Limb (tissue), 2 donors: ENCODE data around the gene ITSN1.
A peak's percentile ranks its signal among the peaks of the same experiment; 100 is the strongest.
"Not testable (repeated sequence)": the region's sequence is repeated elsewhere in the genome, so short reads cannot be mapped to it uniquely, and the experiment has no call there.

ENCODE experiments used
- DNase-seq, 2 donors: peaks; one replicate each; pipeline ENCODE4 v3.0.0-alpha.2; 2016; ENCODE audit errors: extremely low spot score in 2 of 2

The ITSN1 gene

DNA sequence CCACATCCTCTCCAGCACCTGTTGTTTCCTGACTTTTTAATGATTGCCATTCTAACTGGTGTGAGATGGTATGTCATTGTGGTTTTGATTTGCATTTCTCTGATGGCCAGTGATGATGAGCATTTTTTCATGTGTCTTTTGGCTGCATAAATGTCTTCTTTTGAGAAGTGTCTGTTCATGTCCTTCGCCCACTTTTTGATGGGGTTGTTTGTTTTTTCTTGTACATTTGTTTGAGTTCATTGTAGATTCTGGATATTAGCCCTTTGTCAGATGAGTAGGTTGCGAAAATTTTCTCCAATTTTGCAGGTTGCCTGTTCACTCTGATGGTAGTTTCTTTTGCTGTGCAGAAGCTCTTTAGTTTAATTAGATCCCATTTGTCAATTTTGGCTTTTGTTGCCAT, 283.9 kb downstream of the ITSN1 start:
- not testable (repeated sequence) for DNase-seq

DNA sequence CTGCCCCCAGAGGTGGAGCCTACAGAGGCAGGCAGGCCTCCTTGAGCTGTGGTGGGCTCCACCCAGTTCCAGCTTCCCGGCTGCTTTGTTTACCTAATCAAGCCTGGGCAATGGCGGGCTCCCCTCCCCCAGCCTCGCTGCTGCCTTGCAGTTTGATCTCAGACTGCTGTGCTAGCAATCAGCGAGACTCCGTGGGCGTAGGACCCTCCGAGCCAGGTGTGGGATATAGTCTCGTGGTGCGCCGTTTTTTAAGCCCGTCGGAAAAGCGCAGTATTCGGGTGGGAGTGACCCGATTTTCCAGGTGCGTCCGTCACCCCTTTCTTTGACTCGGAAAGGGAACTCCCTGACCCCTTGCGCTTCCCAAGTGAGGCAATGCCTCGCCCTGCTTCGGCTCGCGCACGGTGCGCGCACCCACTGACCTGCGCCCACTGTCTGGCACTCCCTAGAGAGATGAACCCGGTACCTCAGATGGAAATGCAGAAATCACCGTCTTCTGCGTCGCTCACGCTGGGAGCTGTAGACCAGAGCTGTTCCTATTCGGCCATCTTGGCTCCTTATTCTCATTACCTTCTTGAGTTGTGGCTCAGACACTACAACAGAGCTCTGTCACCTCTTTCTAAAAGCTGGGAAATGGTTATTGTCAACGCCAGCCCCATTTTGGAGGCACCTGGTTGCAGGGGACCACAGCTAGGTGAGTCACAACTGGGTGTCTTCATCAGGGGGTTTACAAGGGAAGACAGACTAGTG, 288.9 kb downstream of the ITSN1 start:
- not testable (repeated sequence) for DNase-seq

DNA sequence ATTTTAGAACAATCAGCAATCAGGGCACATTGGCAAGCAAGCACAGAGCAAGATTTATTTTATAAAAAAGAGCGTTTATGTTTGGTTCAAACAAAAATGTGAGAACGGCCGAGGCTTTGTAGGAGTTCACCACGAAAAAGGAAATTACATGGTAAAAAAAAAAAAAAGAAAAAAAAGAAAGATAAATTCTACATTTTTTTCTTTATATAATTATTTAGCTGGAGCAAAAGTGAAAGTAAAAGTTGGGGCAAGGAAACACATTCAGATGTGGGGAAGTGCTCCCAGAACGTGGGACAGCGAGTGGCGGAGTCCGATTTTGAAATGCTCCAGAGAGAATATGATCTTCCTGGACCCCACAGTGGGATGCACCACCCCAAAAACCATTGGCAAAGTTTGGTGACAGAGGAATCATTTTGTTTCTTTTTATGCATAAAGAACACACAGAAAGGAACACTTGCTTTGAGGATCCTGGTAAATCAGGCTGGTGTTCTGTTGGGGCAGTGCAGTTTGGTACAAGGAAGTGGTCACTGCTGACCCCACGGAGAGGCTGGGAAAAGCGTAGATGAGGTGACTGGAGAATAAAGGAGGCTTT, 289.6 kb downstream of the ITSN1 start:
- DNase-seq: no peak

DNA sequence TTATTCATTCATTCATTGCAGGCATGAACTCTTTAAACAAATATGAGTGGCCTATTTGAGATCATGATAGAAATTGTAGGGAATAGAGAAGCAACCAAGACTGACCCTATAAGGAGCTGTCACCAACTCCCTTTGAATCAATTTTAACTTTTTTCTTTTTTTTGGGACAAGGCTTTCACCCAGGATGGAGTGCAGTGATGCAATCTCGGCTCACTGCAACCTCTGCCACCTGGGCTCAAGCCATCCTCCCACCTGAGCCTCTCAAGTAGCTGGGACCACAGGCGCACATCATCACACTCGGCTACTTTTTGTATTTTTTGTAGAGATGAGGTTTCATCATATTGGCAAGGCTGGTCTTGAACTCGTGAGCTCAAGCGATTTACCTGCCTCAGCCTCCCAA, 290.4 kb downstream of the ITSN1 start:
- DNase-seq: no peak

DNA sequence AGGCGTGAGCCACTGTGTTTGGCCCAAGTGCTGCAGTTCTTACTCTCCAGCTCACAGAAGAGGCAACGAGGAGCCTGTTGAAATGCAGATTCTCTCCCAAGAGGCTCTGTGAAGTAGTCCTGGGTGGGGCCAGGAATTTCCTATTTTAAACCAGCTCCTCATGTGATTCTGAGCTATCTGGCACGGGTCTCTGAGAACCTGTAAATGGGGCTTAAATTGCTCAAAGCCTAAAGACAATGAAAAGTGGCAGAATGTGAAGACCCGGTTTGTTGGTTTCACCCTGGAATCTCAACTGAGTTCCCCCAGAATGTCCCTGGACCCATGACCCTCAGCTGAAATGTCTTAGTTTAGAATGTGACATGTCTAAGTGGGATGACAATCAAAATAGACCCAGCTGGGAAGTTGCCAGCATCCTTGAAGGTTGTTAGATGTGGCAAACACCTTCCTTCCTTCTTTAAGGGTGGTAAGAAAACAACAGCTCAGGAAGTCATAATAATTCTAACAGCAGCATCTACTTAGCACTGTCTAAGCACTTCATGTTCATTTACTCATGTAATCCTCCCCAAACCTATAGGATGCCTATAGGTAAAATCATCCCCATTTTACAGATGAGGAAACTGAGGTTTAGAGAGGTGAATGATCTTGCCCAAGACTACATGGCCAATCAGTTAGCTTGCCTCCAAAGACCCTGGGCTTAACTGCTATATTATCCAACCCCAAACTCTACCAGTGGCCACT, 294.2 kb downstream of the ITSN1 start:
- DNase-seq: no peak

DNA sequence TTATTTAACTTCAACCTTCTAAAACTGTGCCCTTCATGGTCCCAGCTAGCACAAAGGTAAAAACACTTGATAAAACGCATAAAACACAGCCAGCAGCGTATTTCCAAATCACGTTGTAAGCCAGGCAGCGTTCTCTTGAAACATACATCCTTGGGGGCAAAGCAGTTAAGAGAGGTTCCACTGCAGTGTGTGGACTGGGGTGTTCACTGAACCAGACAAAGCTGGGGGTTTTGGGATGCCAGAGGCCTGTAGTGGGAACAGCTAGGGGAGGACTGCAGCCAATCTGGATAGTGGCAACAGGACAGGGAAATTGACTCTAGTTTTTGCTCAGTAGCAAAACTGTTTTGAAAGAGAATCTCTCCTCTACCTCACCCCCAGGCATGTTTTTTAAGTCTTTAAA, 294.8 kb downstream of the ITSN1 start:
- no peak for DNase-seq

DNA sequence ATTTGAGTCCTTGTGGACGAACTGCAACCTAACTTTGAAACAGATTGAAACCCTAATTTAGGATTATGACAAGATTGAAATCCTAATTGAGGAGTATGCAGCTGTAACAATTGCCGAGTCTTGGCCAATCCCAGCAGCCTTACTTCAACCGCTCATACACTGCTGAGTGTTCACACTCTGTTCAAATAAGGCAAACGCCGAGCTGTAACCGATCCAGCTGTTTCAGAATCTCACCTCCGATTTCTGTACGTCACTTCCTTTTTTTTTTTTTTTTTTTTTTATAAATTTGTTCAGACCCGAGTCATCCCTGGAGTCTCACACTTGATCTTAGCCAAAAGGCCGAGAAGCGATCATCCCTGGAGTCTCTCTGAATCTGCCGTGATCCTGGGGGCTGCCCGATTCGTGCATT, 295.6 kb downstream of the ITSN1 start:
- DNase-seq: no peak

DNA sequence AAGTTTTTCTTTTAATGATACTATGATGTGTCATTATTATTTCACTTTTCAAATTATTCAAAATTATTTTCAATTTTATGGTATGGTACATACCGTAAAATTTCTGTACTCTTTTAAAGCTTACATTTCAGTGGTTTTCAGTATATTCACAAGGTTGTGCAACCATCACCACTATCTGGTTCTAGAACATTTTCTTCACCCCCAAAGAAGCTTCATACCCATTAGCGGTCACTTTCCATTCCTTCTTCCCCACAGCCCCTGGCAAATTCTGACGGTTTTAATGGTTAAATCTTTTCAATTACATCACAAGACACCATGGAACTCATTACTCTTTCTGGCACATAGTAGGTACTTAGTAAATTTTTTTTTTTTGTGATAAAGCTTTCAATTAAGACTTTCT, 296.1 kb downstream of the ITSN1 start:
- DNase-seq: no peak

DNA sequence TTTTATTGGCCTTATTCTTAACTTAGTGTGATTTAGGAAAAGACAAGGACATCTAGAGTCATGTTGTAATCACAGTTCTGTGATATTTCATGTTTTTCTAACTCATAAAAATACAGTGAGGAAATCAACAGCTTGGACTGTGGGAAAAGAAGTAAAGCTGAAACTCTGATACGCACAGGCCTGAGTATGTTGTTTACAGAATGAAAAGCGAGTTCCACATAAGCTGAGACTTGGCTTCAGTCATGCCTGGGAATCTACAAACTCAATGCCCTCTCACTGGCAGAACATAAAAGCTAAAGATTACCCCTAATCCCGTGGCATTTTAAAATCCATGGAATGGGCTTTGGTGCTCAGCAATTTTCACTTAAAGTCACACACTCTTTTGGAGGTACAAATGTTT, 296.9 kb downstream of the ITSN1 start:
- no peak for DNase-seq

DNA sequence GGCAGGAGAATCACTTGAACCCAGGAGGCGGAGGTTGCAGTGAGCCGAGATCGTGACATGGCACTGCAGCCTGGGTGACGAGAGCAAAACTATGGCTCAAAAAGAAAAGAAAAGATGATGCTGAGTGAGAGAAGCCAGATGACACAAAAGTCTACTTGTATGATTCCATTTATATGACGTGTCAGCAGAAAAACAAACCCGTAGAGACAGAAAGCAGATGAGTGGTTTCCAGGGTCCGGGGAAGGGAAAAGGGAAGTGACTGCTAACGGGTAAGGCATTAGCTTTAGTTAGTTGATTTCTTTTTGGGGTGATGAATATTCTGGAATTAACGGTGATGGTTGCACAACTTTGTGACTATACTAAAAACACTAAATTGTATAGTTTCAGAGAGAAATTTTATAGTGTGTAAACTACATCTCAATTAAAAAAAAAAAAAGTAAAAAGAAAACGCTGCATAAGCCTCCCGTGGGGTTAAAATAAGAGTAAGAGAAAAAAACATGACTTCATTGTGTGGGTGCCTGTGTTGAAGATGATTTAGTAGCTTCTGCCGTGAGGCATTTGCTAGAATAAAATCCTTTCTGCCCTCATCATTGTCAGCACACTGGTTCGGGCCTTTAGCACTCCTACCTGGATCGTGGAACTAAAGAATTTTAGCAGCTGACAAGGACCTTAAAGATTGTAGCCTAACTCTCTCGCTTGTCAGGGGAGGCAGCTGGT, 298.0 kb downstream of the ITSN1 start:
- no peak for DNase-seq

DNA sequence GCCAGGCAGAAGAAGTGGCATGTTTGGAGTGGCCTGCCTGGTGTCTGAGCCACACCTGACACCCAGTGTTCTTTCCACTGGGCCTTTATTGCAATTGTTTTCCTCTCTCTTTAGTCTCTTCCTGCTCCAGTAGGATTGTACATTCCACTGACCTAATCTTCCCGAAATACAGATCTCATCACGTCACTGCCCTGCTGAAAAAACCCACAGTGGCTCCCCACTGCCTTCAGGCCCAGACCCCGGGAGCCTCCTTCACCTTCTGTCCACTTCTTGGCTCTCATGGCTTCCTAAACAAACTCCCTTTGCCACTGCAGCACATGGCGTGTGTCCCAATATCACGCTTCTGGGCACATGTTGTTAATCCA, 298.6 kb downstream of the ITSN1 start:
- DNase-seq: no peak

DNA sequence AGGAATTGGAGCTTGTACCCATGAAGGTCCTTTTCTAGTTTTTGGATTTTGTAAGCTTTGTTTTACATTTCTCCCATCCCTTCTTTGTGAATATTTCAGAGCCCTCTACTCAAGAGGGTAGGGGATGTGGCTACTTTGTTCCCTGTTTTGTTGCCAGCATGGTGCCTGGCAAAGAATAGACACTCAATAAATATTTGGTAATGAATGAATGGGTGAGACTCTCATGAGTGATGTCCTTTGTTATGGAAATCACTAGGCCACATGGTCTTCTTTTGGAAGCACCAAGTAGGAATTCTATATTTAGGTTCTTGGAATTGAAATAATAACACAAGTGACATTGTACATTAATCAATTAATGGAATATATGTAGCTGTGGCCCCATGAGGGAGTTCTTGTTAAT, 300.1 kb downstream of the ITSN1 start:
- no peak for DNase-seq

DNA sequence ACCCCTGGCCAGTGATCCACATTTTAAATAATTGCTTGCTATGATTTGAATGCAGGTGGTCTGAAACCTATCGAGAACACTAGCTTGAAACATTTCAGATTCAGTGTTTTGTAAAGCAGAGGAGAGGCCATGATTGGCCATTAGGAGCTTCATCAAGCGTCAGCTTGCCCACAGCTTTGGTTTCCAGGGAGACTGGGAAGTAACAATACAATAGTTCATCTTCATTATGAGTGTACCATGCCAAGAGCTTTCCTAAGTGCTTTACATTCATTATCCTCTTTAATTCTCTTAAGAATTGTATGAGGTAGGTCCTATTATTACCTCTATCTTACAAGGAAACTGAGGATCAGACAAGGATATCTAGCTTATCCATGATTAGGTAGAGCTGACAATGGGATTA, 301.0 kb downstream of the ITSN1 start:
- no peak for DNase-seq

DNA sequence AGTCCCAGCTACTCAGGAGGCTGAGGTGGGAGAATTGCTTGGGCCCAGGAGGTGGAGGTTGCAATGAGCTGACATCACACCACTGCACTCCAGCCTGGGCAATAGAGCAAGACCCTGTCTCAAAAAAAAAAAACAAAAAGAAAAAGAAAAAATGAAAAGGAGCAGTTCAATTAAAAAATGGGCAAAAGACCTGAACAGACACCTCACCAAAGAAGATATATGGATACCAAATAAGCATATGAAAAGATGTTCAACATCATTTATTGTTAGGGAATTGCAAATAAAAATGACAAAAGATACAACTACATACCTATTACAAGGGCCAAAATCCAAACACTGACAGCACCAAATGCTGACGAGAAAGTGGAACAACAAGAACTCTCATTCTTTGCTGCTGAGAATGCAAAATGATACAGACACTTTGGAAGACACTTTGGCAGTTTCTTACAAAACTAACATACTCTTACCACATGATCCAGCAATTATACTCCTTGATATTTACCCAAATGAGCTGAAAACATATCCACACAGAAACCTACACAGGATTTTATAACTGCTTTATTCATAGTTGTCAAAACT, 302.0 kb downstream of the ITSN1 start:
- DNase-seq: no peak

DNA sequence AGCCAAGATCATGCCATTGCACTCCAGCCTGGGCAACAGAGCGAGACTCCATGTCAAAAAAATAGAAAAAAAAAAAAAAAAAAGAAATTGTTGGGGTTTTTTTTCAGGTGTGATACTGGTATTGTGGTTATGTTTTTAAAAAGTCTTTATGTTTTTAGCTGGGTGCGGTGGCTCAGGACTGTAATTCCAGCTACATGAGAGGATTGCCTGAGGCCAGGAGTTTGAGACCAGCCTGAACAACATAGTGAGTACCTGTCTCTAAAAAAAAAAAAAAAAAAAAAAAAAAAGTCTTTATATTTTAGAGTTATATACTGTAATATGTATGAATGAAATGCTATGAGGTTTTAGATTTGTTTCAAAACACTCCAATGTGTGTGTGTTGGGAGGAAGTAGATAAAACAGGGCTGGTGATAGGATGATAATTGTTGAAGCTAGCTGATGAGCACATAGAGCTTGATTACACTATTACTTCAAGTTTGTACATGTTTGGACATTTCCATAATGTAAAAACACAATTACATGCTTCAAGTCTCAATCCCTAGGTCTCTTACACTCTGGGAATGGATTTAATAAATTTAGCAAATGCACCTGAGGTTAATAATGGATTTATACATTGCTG, 303.5 kb downstream of the ITSN1 start:
- no peak for DNase-seq

DNA sequence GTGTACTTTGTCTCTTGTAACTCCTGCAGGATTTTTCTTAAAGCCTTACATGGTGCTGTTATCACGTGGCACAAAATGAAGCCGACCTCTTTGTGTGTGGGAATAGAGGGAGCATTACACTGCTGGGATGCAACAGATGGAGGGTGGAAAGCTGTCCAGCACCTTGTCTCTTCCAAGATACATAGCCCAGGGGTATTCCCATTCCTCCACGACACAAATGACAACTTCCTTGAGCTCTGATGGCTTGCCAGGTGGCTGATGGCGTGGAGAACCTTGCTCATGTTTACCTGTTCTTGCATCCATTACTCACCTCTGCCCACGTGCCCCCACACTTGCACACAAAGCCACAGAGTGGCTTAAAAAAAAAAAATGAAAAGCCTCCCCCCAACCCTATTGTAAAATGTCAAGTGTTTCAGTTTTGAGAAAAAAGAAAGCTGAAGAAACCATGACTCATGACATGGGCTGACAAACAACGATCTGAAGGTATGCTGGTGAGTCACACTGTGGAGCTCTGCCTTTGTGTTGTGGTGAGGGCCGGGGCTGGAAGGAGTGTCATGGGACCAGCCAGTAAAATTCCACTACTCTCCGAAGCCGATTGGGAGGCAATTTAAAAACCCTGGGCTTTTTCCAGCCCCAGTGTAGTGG, 305.3 kb downstream of the ITSN1 start:
- peak; percentile 33 to 56 for DNase-seq

DNA sequence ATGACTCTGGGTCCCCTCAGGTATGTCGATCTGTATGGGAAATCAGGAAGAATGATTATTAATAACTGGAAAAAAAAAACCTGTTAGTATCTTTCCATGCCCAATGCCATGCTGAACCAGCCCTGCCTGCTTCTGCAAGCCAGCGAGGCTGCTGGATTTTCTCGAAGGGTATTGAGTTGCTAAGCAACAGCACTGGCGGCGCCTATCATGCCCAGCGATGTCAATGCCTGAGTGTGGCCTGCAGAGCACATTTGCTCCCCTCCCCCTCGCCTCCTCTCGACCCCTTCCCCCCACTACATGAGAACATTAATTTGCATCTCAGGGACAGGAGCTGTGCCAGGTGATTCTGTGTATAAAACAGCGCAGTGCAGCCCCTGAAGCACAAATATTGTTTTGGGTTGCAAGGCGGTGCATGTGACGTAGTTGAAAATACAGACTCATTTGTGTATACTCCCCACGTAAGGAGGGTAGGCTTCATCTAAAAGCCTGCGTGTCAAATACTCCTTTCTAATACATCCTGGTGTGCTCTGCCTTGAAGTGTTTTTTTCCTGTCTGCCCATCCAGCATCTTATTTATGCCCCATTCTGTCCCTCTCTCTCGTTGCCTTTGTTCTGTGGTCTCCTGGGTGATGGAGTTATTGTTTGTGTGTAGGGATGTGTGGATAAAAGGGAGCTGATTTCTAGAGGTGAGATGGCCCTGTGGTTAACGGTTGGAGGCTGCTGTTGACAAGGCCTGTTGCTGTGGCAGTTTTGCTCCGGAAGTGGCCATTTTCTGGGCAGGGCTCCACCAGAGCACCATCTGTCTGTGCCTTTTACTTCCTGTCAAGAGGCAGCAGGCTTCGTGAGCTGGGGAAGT, 306.0 kb downstream of the ITSN1 start:
- peak; percentile 28 to 73 for DNase-seq

DNA sequence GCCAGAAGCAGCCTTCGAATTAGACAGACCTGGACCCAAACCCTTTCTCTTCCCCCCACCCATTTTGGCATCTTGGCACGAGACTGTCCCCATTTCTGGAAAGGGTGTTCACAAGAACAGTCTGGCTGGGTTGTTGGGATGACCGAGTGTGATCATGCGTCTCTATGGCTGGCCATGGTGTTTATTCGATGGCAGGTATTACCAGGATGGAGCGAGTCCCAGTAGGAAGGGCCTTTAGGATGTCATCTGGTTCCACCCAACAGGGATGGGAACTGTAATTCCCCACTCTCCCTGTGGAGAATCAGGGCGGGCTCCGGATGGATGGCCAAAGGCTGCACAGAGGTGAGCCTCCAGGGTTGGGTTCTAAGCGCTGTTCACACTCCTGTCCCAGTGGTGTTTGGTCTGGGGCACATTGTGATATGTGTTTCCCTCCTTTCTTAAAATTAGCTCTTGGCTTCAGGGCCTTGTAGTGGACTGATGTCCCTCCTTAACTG, 306.7 kb downstream of the ITSN1 start:
- DNase-seq: no peak
